Spleen (tissue), 11 donors: ENCODE measurements around the gene TADA2B. TPM values are rescaled to one million over a fixed set of nuclear protein-coding genes. Genes with fewer than 3 reads are reported as not detected.

Source experiments
- DNase-seq: peaks from one replicate; pipeline ENCODE4 v3.0.0-alpha.2; 2020
- H3K27ac ChIP-seq, 8 donors: fragments of 200-600 bp; sonication (generic) in 7 of 8; 1 replicate in 4 of 8; 2 replicates in 4 of 8; pipeline versions ENCODE4 v1.5.0 to v1.8.0; 2016 to 2021; ENCODE audit warnings: inconsistent platforms in 4 of 8, mild to moderate bottlenecking in 4 of 8, moderate library complexity in 1 of 8
- H3K27me3 ChIP-seq, 7 donors: fragments of 200-600 bp; sonication (generic) in 6 of 7; replicated peaks in 1 of 7; 1 replicate in 4 of 7; 2 replicates in 3 of 7; pipeline versions ENCODE4 v1.5.0 to v1.8.0; 2016 to 2021; ENCODE audit warnings: inconsistent platforms in 3 of 7, mild to moderate bottlenecking in 1 of 7
- H3K36me3 ChIP-seq, 6 donors: fragments of 200-600 bp; sonication (generic) in 5 of 6; 1 replicate in 4 of 6; 2 replicates in 2 of 6; pipeline versions ENCODE4 v1.5.0 to v1.8.0; 2016 to 2021; ENCODE audit warnings: inconsistent platforms in 2 of 6
- H3K4me1 ChIP-seq, 6 donors: fragments of 200-600 bp; sonication (generic) in 5 of 6; 1 replicate in 3 of 6; 2 replicates in 3 of 6; pipeline versions ENCODE4 v1.5.0 to v1.8.0; 2016 to 2021; ENCODE audit warnings: inconsistent platforms in 3 of 6
- H3K4me3 ChIP-seq, 8 donors: fragments of 200-600 bp; sonication (generic) in 7 of 8; 1 replicate in 4 of 8; 2 replicates in 4 of 8; pipeline versions ENCODE4 v1.5.0 to v1.8.0; 2016 to 2021; ENCODE audit warnings: inconsistent platforms in 4 of 8, mild to moderate bottlenecking in 4 of 8, moderate library complexity in 2 of 8
- H3K9me3 ChIP-seq, 8 donors: fragments of 200-600 bp; sonication (generic) in 7 of 8; 1 replicate in 4 of 8; 2 replicates in 4 of 8; pipeline versions ENCODE4 v1.5.0 to v1.8.0; 2016 to 2021; ENCODE audit warnings: inconsistent platforms in 4 of 8
- CTCF ChIP-seq, 11 experiments: fragments of 200-600 bp in 7 of 11; fragments of 450-650 bp in 4 of 11; sonication (generic) in 4 of 11; IDR thresholded peaks in 8 of 11; conservative IDR thresholded peaks in 3 of 11; 1 replicate in 7 of 11; 2 replicates in 4 of 11; pipeline versions ENCODE4 v1.4.0 to v1.8.0; 2016 to 2021; ENCODE audit warnings: antibody characterized with exemption in 11 of 11, inconsistent platforms in 4 of 11, mild to moderate bottlenecking in 1 of 11
- POLR2A ChIP-seq, 3 donors: fragments of 450-650 bp; IDR thresholded peaks; one replicate each; pipeline ENCODE4 v1.5.1; 2017; ENCODE audit warnings: antibody characterized with exemption in 3 of 3, mild to moderate bottlenecking in 1 of 3
- POLR2AphosphoS5 ChIP-seq, 3 donors: sonication (generic); formaldehyde crosslinking; IDR thresholded peaks; one replicate each; pipeline ENCODE4 v1.5.1; 2017; ENCODE audit warnings: antibody characterized with exemption in 3 of 3
- WGBS, 5 donors: extraction: QIAGEN DNeasy Blood & Tissue Kit in 3 of 5; methylation state at CpG; one replicate each; pipeline versions ENCODE4 v1.1.5 to v1.1.7; 2013 to 2018; 5-methylcytosine and 5-hydroxymethylcytosine counted together
- intact Hi-C: fragments of 100-400 bp; cut with DNase I; formaldehyde crosslinking; loops from one replicate; pipeline ENCODE4 v1.15.0; 2023; ENCODE audit warnings: low total_unique reads
- polyA plus RNA-seq, 3 donors: library from polyadenylated mRNA; stranded (reverse); fragments of 200-250 nt; gene quantifications; one replicate each; pipeline ENCODE4 v1.2.1, GENCODE V29; 2013
- total RNA-seq, 7 donors: library from RNA; depleted of rRNA in 3 of 7; stranded (reverse); fragments of >200 nt in 3 of 7; fragmentation: NEBNext Ultra II Directional in 4 of 7; extraction: Animal tissue kit (Norgen Biotek cat#: 25700) in 4 of 7; gene quantifications; one replicate each; pipeline versions ENCODE4 v1.1.0 to v1.2.1, GENCODE V29; 2016 to 2021
- donor health status: healthy with polysubstance abuse.
- donor health status: DM: no; HTN: no; CAD: no; lungs with moderate emphysema.
- donor health status: DM: no; HTN: no; CAD: no.
- donor health status: Bipolar disorder and iron deficiency.
- donor health status: healthy.
- donor health status: DM: no; HTN: no; CAD: no.
- donor health status: DM: yes; HTN: yes; CAD: no.

TADA2B gene
- total and polyA plus RNA-seq, 10 donors, result 9.9 to 32.2 (median 25.8) TPM

GRCh38 chr4:7037425-7037824, 5.7 kb upstream of the TADA2B start:
- peak; percentile 23 for DNase-seq
- intact Hi-C loops, result no loop called here
- WGBS, 5 donors, result 59 to 87% (median 61%) methylated on average over 6 of the region's 6 CpGs
- TF ChIP-seq CTCF (IDR thresholded peaks at IDR 0.05 in 8 of 11, conservative IDR thresholded peaks at IDR 0.05 in 3 of 11), result no peak
- no peak for TF ChIP-seq POLR2AphosphoS5 (IDR thresholded peaks at IDR 0.05)
- no peak for TF ChIP-seq POLR2A (IDR thresholded peaks at IDR 0.05)
- H3K27me3 ChIP-seq, result no peaks in the 10 kb centered on the region
- H3K4me3 ChIP-seq, result no peak overlapping the region
- peaks cover 3 to 19% (median 16%) of the 10 kb centered on the region in 6 donors for H3K4me1 ChIP-seq
- H3K36me3 ChIP-seq, result peaks cover 0 to 13% (median 4%) of the 10 kb centered on the region in 6 donors
- no peaks in the 10 kb centered on the region for H3K9me3 ChIP-seq
- no peak overlapping the region for H3K27ac ChIP-seq

GRCh38 chr4:7040765-7041164, 2.4 kb upstream of the TADA2B start:
- intact Hi-C loops, result loop anchor here (10.0 kb wide), 1 partner anchor 66 kb away; no protein-coding TSS in a partner anchor
- H3K9me3 ChIP-seq, result no peaks in the 10 kb centered on the region
- no peaks in the 10 kb centered on the region for H3K27me3 ChIP-seq

GRCh38 chr4:7041246-7041645, 1.9 kb upstream of the TADA2B start:
- H3K4me1 ChIP-seq, result peaks cover 25 to 45% (median 40%) of the 10 kb centered on the region in 6 donors
- H3K27ac ChIP-seq, result no peak overlapping the region
- TF ChIP-seq CTCF (IDR thresholded peaks at IDR 0.05 in 8 of 11, conservative IDR thresholded peaks at IDR 0.05 in 3 of 11) (no peak), POLR2A (IDR thresholded peaks at IDR 0.05) (no peak), POLR2AphosphoS5 (IDR thresholded peaks at IDR 0.05) (no peak)
- intact Hi-C loops, result loop anchor here (10.0 kb wide), 1 partner anchor 66 kb away; no protein-coding TSS in a partner anchor
- no peaks in the 10 kb centered on the region for H3K27me3 ChIP-seq
- DNase-seq, result peak; percentile 73
- peak overlapping the region in 1 of 8 donors; percentile 93 for H3K4me3 ChIP-seq
- H3K36me3 ChIP-seq, result peaks cover 0 to 6% (median 0%) of the 10 kb centered on the region in 6 donors
- 88 to 91% (median 89%) methylated on average over 19 of the region's 19 CpGs for WGBS, 5 donors
- H3K9me3 ChIP-seq, result no peaks in the 10 kb centered on the region

More at GRCh38 chr4:7040765-7041164, 2.4 kb upstream of the TADA2B start:
- WGBS, 5 donors, result 77 to 83% (median 82%) methylated on average over 4 of the region's 4 CpGs
- peaks cover 20 to 40% (median 35%) of the 10 kb centered on the region in 6 donors for H3K4me1 ChIP-seq
- TF ChIP-seq POLR2AphosphoS5 (IDR thresholded peaks at IDR 0.05) (no peak), CTCF (IDR thresholded peaks at IDR 0.05 in 8 of 11, conservative IDR thresholded peaks at IDR 0.05 in 3 of 11) (no peak), POLR2A (IDR thresholded peaks at IDR 0.05) (no peak)
- H3K36me3 ChIP-seq, result peaks cover 0 to 2% (median 0%) of the 10 kb centered on the region in 6 donors
- no peak for DNase-seq
- H3K27ac ChIP-seq, result no peak overlapping the region
- H3K4me3 ChIP-seq, result no peak overlapping the region

- H3K27ac ChIP-seq, result peak overlapping the region; percentile 54 to 94 (median 79)
- intact Hi-C loops, result loop anchor here (10.0 kb wide), 1 partner anchor 67 kb away; no protein-coding TSS in a partner anchor
- peak overlapping the region; percentile 80 to 98 (median 89) for H3K4me3 ChIP-seq
- H3K36me3 ChIP-seq, result peaks cover 0 to 14% (median 0%) of the 10 kb centered on the region in 6 donors
- 23 to 27% (median 25%) methylated on average over 37 to 42 of the region's 42 CpGs for WGBS, 5 donors
- no peaks in the 10 kb centered on the region for H3K27me3 ChIP-seq
- peak; percentile 84 for DNase-seq
- H3K4me1 ChIP-seq, result peaks cover 32 to 52% (median 47%) of the 10 kb centered on the region in 6 donors
- H3K9me3 ChIP-seq, result no peaks in the 10 kb centered on the region
- TF ChIP-seq CTCF (IDR thresholded peaks at IDR 0.05 in 8 of 11, conservative IDR thresholded peaks at IDR 0.05 in 3 of 11) (no peak), POLR2A (IDR thresholded peaks at IDR 0.05) (no peak), POLR2AphosphoS5 (IDR thresholded peaks at IDR 0.05) (no peak)
Observed at GRCh38 chr4:7041801-7042502, 1.2 kb upstream of the TADA2B start.
